GM18520 (cell line): ENCODE results near the gene HOXA5.

Experiments used
- ATAC-seq: cut with Tn5 transposase; IDR thresholded peaks from one replicate; pipeline ENCODE4 v1.9.1; 2021; ENCODE audit not compliant: unreplicated experiment

Gene HOXA5

DNA sequence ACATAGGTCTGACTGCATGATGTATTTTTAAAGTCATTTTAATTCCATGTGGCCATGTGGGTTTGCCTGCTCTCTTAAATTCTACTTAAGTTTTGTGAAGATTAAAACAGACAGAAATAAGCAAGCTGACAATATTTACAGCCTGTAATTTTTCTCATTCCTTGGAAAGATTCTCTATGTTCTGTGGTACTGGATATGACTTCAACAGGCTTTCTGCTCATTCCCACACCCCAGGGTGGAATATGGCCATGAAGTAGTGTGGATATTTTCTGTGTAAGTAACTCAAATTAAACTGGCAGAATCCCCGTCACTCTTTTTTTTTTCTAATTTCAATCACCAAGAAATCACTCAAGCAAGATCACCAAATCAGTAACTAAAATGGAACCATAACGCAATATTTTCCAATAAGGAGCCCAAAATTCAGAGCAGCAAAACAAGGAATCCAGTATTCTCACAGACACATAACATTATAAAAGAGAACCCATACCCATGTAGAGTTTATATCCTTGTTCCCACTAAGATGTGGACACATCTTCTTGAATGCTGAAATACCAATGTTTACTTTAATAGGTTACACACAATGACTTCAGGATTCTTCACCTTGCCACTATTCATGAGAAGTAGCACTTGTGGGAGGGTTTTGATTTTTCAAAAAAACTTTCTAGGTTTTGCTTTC lies 5.7 kb downstream of the HOXA5 start:
- ATAC-seq, result no peak

DNA sequence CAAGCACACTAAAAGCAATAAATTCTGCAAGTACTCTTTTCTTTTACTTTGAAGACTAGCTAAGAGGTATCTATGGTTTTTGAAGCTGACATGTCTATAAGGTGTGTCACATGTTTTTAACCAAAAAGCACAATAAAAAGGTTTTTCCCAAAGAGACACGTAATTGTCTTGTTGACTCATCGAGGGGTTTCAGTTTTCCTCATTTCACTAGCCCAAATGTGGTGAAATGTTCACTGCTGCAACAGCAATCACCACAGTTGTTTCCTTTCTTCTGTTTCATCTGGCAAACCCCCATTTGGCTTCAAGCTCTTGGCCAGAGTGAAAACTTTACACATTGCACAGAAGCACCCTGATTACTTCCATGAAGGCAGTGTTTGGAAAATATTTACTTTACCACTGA lies 9.1 kb downstream of the HOXA5 start:
- no peak for ATAC-seq

DNA sequence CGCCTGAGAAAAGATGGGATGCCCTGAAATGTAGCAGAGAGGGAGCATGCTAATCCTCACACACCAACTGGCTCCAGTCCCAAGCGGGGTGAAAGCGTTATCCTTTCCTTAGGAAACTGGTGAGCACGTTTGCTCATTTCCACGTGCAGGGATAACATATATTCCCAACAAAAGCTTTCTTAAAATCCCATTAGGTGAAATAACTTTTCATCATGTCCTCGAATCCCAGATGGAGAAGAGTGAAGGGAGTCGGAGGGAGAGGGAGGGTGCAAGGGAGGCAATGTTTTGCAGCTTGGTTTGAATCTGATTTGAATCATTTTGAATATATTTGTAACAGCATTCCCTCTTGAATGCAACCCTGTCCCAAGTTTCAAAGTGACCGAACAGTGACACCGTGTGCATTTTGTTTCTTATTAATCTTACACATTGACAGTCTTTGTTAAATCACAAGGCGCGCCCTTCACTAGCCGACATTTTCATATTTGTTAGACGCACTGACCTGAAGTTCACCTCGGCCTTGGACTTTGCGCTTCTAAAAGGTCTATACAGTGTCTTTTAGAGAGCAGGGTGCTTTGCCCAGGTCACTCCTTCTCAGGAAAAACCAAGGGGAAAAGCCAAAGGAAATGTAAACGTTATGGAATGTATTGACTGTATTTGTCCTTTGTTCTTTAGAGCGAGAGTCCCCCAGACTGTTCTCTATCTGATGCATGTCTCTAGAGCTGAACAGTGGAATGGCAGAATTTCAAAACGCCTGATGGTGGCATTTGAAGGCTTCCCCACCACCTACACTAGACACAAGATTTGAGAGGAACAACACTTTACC lies 9.9 kb downstream of the HOXA5 start:
- ATAC-seq, result no peak

DNA sequence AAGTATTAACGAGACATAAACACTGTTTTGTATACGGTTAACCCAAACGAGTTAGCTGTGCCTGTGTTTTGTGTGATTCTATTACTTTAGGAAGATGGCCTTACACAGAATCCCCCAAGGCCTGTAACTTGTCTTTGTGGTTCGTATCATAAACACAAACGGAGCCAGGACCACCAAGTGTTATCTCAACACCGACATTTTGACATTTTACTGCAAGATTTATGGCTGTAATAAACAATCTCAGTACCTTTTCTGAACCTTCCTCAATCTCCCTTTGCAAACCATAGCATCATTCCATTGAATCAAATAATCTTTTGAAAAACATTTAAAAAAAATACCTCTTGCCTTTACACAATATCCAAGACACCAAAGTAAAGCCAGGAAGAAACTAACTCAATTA lies 10.5 kb downstream of the HOXA5 start:
- no peak for ATAC-seq

DNA sequence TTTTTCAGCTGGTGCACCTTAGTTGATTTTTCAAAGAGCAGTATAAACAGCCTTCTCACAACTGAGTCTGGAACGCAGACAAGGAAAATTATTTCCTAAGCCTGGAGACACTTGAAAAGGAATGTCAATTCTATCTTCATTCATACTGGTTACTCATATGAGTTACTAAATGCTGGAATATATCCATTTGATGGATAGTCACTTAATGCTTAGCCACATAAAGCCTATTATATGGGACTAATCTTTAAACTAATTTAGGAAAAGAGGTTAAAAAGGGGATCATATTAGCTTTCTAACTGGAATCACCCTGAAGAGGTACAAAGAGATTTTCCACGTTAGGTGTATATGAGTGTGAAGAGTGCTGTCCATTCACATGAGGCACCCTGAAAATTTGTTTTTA lies 11.3 kb downstream of the HOXA5 start:
- no peak for ATAC-seq

DNA sequence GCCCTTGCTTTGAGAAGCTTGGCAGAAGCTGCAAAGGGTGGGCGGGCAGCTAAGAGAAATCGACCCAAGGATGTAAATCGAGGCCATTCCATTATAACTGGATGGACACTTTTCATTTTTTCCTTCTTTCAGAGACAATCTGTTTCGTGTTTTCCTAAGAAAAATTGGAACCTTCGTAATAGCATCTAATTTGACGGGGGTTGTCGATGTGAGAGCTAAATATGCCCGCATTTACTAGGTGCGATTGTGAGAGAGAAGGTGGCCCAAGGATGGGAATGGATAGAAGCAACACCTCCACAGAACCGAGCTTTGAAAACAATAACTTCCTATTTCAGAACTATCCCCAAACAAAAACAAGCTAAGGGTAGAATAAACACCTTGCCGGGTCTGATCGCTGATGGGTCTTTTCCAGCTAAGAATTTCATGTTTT lies 12.1 kb downstream of the HOXA5 start:
- no peak for ATAC-seq

DNA sequence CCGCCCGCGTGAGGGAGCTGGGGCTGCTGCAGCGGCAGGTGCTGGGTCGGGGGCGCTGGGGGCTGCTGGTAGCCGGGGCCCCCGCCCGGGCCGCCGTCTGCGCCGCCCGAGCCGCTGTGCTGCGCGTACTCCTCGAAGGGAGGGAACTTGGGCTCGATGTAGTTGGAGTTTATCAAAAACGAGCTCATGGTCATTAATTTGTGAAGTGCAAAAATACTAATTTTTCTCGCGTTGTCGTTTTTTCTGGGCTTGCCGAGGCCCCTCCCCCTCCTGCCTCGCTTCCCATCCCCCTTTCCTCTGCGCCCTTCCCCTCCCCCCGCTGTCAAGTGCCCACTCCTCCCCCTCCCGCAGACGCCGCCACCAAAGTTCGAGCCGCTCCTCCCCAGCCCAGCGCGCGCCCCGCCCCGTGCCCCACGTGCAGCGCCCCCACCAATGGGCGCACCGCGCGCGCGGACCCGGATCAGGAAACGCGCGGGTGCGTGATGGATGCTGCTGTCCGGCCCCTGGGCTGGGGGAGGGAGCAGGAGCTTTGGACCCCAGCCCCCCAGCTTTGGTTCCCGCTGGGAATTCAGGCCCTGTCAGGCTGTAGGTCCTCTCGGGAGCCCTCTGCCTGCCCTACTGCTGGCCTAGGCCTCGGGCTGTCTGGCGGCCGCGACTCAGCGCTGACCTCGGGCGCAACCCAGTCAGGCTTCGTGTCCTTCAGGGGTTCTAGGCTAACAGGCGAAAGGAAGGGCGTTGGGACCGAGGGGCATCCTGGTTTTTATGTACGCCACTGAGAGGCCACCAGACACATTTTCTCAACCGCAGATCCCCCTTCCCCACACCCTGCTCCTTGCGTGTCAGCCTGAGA lies 12.7 kb downstream of the HOXA5 start, which contains the start of gene HOXA4:
Gene HOXA4 (minus strand): TSS at position 218 of the 850 bp plus-strand sequence. CDS start 24 bp downstream, at position 194.
- ATAC-seq, result no peak

DNA sequence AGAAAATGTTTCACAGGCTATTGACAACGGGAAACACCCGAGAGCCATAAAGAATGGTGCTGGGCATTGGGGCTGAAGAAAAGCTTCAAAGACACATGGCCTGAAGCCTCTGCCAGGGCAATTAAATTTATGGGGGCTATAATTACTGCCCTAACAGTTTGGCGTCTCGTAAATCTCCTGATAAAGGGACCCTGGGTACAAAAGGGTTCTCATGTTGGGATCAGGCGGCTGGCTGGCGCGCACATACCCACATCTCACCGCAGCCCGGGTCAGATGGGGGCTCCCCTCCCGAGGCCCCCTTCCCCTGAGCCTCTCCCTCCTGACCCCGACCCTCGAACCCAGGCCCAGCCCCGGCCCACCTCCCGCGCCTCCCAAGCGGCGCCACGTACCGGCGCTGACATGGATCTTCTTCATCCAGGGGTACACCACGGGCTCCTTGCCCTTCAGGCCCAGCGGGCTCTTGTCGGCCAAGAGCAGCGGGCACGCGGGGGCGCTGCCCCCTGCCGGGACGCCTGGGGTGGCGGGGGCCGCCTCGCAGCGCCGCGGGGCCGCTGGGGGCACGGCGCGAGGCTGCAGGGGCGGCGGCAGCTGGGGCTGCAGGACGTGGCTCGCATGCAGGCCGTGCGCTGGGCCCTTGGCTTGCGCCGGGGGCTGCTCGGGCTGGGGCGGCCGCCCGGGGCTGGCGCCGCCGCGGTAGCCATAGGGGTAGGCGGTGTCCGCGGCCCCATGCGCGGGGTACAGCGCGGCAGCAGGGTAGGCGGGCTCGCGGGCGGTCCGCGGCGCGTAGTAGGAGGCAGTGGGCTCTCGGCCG lies 13.5 kb downstream of the HOXA5 start:
- no peak for ATAC-seq

DNA sequence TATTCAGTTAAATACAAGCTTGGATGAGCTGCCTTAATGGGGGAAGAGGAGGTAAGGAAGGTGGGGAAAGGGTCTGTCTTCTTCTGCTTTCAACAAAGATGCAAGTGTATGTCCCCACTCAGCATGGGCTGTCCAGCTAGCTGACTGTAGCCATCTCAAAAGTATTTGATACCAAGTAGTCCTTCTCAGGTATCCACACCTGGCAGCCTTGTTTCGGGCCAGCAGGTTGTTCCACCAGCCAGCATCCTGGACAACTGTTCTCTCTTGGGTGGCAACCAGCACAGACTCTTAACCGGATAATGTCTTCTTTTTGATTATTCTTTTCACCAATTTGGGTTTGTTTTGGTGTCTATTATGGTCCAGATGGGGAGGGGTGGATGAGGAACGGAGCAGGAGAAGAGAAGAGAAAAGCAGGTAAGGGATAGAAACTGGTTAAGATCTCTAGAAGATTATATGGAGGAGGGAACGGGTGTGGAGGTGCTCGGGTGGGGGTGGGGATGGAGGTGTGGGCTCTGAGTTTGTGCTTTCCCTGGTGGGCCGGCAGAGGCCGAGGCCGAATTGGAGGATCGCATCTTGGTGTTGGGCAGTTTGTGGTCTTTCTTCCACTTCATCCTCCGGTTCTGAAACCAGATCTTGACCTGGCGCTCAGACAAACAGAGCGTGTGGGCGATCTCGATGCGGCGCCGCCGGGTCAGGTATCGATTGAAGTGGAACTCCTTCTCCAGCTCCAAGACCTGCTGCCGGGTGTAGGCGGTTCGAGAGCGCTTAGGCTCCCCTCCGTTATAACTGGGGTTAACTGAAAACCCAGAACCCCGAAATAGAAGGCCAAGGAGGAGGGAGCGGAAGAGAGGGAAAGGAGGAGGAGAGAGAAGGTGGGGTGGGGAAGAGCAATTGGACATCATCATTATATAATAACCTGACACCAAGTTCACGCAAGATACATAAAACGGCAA lies 14.4 kb downstream of the HOXA5 start:
- no peak for ATAC-seq

DNA sequence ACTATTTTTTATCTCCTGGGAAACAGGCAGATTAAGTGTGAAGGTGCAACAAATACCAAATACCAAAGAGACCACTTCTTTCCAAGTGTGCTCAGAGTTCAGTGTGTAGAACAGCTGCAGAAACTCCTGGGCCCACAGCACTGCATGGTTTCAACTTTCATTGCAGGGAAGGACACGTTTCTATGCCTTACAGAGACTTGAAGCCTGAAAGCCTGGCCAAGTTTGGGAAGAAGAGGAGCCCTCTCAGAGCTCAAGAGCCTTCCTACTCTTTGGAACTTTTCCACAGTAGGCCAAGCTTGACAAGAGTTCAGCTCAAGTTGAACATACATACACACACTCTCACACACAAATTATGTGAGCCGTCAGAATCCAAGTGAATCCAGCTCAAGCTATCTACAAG lies 15.4 kb downstream of the HOXA5 start:
- ATAC-seq, result no peak

DNA sequence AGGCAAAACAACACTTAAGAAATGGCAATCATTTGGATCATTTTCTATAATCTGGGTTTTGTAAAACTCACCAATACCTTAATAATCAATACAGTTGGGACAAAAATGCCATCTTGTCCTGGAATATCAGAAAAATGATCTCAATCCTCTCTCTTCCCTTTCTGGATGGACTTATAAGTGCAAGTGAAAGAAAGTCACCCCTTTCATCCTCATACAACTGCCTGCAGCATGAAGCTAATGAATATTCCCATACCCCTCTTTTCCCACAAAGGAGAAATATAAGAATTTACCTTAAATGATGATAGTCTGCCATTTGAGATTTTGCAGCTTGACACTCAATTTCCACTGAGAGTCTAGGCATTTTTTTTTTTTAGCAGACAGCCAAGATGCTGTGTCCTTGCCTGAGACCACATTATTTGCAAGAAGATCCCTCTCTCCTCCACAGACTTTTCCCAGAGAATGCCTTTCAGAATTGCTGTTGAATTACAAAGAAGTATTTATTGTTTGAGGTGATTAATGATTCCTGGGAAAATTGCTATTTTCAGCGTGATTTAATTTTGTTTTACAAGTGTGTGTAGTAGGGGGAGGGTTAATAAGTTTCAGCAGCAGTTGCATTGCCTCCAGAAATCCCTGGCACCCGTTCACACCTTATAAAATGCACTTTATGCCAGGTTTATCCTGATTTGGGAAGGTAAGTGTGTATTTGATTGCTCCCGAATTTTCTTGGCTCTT lies 16.7 kb downstream of the HOXA5 start:
- no peak for ATAC-seq

DNA sequence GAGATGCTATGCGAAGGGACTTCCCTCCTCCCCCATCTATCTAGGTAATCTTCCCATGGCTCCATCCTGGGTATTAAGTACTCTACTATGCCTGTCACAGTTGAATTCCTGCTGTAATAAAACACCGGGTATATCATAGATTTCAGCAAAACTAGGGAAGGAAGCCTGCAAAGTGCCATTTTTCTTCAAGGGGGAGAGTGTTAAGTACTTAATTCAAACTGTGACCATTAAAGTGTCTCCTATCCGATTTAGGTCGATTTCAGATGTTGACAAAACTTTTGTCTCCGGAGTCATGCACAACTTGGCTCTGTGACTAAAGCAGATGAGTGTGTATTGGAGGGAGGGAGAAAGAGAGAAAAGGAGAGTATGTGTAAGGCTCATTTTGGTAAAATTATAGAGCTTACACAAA lies 17.5 kb downstream of the HOXA5 start:
- ATAC-seq, result no peak

DNA sequence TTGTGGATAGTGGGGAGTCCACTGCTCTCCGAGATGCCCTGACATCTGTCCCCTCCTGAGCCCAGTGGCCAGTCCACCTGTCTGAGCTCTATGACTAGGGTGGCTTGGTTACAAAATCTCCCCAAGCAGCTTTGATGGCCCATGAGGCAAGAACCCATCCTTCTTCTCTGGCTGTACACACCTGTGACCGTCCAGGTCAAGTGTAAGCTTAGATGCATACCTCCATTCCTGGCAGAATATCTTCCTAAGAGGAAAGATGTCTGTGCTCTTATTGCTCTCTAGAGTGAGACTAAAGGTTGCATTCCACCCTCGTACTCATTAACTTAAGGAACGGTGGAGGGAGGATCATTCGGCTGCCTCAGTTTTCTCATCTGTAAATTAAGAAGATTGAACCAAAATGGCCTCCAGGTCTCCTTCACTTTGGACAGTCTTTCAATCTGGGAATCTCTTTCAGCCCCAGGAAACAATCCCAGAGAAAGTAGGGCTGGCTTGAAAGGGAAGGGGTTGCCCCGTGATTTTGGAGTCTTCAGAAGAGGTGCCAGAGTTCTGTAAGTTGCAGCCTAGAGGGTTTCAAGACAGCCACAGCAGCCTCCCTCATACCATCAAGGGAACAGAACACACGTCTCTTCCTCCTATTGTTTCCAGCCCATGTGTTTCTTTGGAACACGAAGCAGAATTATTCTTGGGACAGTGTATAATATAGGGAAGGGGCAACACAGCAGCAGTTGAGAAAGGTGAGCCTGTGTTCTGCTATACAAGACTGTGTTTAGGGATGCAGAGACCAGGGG lies 18.4 kb downstream of the HOXA5 start:
- ATAC-seq, result no peak

DNA sequence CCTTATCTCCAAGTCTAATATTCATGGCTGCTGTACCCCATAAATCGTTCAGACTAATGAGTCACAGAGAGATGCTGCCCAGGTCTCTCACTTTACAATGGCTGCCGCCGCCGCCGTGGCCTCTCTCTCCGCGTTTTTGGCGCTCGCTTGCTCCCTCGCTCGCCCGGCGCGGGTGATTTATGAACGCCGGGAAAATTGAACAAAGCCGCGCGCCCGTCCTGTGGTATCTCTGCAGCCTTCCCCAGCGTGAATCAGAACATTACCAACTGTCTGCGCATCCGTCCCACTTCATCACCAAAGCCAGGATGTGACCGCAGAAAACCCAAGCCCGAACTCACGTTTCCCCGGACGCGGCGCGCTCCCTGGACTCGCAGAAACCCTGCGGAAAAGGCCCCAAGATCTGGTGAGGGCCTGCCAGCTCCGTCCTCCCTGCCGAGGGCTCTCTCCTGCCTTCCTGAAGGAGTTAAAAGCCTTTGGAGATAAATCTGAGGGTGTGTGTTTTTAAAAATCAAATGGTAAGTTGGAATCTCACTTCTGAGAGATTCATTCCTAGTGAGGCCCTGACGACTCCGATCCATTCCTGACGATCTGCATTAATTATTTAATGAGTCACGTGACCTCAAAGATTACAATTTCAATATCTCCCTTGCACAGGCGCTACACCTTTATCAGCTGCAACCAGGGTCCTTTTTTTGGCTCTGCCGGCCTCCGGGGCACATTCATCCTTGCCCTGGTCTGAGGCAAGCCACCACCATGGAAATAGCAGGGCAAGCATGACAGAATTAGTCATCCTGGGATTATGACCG lies 19.2 kb downstream of the HOXA5 start:
- no peak for ATAC-seq

DNA sequence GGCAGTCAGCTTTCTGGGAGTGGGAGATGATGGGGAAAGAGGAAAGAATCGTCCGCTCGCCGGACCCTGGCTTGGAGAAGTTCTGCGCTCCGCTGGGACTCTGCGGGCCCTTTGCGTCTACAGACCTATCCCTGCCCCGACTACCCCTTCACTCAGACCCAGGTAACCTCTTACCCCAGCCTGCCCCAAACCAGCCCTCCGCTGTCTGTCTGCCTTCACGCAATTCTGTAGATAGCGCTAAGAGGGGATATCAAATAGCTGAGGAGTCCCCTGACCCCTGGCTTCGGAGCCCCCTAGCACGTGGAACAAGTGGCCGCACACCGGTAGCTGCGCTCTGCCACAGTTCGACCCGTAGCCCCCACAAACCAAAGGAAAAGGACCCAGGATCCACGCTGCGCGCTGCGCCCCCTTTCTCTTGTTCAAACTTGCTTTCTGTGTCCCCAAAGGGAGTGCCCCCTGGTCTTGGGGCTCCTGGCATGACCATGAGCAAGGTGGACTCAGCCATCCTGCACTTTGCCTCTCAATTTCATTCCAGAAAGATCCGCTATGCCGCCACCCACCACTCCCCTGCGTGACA lies 19.9 kb downstream of the HOXA5 start:
- ATAC-seq, result no peak

DNA sequence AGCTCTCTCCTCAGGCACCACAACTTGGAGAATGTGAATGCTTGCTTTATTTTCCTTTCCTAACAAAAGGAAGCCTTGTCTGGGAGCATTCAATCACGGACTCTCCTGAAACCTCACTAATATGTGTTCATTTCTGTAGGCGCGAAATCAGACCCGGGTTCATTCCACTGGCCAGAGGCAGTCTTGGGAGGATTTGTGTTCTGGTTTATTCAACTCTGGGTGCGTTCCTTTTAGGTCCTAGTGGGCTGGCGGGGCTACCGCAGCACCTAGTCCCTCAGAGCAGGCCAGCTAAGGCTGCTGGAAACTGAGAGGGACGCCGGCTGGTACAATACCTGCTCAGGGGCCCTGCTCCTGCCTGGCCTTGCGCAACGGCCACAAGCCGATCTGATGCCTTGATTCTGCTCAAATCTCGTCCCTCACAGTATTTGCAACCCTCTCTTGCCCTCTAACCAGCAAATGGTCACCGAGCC lies 20.4 kb downstream of the HOXA5 start:
- ATAC-seq, result no peak
